ENCODE data around the gene SOCS1.

Gene SOCS1

DNA sequence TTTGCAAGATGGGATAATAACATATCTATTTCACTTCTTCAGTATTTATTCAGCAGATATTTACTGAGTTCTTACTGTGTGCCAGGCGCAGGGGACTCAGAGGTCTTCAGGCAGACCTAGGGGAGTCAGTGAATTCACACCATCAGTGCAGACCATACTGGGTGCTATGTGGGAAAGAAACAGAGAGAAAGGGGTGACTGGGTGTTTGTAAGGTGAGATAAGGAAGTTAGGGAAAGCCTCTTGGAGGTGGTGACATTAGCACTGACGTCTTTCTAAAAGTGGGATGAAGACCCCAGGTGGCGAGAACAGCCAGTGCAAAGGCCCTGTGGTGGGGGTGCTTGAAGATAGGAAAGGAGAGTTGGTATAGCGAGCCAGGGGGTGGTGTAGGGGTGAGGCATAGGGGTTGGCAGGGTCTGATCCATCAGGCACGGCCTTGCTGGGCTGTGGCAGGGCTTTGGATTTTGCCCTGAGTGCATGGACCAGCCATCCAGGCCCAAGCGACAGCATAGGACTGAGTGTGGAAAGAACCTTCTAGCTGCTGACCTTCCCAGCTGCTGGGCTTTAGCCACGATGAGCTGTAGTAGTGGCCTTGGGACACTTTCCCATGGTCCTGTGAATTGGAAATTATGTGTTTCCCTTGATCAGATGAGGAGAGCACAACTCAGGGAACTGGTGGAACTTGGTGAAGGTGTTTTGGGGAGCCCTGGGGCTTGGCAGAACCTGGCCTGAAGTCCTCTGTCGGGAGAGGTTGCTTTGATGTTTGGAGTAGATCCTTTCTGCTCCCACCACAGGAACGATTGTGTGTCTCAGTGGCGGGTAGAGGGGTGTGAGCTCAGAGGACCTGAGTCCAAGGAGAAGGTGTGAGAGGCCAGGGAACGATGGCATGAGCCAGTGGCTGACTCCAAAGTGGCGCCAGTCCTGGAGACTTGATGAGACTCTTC, 3.9 kb upstream of the SOCS1 start:
- Histone ChIP-seq H3K27ac (no peak overlapping the region), H3K36me3 (no peaks in the 10 kb centered on the region), H3K4me3 (ENCODE audit: low read depth, low read length) (no peak overlapping the region), H3K9me3 (ENCODE audit: severe bottlenecking) (no peaks in the 10 kb centered on the region), H3K27me3 (ENCODE audit: insufficient read depth, low read depth, severe bottlenecking) (no peaks in the 10 kb centered on the region)
- TF ChIP-seq, protein P1, sequence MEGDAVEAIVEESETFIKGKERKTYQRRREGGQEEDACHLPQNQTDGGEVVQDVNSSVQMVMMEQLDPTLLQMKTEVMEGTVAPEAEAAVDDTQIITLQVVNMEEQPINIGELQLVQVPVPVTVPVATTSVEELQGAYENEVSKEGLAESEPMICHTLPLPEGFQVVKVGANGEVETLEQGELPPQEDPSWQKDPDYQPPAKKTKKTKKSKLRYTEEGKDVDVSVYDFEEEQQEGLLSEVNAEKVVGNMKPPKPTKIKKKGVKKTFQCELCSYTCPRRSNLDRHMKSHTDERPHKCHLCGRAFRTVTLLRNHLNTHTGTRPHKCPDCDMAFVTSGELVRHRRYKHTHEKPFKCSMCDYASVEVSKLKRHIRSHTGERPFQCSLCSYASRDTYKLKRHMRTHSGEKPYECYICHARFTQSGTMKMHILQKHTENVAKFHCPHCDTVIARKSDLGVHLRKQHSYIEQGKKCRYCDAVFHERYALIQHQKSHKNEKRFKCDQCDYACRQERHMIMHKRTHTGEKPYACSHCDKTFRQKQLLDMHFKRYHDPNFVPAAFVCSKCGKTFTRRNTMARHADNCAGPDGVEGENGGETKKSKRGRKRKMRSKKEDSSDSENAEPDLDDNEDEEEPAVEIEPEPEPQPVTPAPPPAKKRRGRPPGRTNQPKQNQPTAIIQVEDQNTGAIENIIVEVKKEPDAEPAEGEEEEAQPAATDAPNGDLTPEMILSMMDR (IDR thresholded peaks at IDR 0.05; ENCODE audit: low read depth, low read length): no peak
- DNase-seq: no peak

DNA sequence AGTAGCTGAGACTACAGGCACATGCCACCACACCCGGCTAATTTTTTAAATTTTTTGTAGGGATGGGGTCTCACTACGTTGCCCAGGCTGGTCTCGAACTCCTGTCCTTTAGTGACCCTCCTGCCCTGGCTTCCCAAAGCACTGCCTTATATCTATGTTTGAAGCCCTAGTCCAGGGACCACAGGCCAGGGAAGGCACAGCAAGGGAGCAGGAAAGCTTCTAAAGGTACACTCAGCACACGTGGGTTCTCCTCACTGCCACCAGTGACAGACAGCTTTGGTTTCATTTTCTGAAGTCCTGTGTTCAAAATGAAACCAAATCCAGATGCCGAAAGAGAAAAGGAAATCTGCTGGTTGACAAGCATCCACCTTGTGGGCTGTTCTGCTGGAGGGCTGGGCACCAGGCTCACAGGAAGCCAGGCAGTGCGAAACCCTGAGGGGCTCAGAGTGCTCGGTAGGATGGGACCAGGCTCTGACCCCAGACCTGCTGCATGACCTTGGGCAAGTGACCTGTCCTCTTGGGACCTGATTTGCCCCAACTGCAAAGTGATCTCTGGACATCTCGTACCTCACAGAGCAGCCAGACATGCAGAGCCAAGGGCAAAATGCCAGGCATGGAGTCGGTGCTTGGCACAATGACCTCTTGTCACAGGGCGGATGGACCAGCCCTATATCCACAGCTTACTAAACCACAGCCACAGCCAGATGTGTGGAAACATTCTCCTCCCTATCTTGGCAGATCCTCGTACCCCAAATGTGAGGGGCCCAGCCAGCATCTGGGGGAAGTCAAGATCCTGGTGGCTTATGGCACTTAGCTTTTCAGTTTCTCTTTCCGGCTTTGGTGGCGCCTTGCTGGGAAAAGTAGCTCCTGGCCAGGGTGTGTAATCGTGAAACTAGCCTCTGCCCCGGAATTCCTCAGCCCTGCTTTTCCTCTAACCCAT, 2.8 kb upstream of the SOCS1 start:
- Histone ChIP-seq H3K4me3 (ENCODE audit: low read depth, low read length) (no peak overlapping the region), H3K36me3 (no peaks in the 10 kb centered on the region; the same call in 1 of the 2 replicates), H3K27ac (no peak overlapping the region), H3K9me3 (ENCODE audit: severe bottlenecking) (no peaks in the 10 kb centered on the region), H3K27me3 (ENCODE audit: insufficient read depth, low read depth, severe bottlenecking) (no peaks in the 10 kb centered on the region)
- TF ChIP-seq, protein P1 (IDR thresholded peaks at IDR 0.05; ENCODE audit: low read depth, low read length): no peak
- DNase-seq: no peak

DNA sequence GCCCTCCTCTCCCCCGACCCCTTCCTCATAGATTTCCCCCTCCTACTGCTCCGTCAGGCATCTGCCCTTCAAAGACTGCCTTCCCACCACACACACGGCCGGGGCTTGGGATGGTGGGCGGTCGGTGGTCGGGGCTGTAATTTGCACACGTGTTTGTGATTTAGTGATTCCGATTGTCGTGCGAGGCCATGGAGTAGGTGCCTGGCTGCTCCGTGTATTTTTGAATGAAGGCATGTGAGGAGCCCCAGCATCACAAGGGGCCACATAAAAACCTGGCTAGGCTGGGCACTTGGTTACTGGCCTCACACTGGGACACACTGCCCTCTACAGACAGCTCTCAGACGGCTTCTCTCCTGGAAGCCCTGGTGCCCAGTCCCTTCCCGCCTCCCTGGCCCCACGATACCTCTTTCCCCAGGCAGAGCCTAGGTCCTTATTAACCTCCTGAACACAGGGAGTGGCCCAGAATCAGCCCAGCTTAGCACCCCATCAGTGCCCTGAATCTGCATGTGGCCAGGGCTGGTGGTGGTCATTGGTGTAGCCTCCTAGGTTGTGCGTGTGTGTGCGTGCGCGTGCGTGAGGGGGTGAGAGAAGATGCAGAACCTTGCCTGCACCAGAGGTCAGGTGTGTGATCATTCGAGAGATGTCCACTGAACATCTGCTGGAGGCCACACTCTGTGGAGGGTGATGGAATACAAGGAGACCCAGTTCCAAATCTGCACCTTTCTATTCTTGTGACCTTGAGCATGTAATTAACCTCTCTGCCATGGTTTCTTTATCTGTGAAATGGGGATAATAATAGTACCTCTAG, 1.3 kb upstream of the SOCS1 start:
- TF ChIP-seq, protein P1 (IDR thresholded peaks at IDR 0.05; ENCODE audit: low read depth, low read length): peak; percentile 93
- H3K36me3 ChIP-seq: no peaks in the 10 kb centered on the region; the same call in 1 of the 2 replicates
- DNase-seq: peak; percentile 84
- H3K27ac ChIP-seq: no peak overlapping the region
- H3K27me3 ChIP-seq (ENCODE audit: insufficient read depth, low read depth, severe bottlenecking): no peaks in the 10 kb centered on the region
- peak overlapping the region; percentile 78 for H3K4me3 ChIP-seq (ENCODE audit: low read depth, low read length)
- H3K9me3 ChIP-seq (ENCODE audit: severe bottlenecking): no peaks in the 10 kb centered on the region

DNA sequence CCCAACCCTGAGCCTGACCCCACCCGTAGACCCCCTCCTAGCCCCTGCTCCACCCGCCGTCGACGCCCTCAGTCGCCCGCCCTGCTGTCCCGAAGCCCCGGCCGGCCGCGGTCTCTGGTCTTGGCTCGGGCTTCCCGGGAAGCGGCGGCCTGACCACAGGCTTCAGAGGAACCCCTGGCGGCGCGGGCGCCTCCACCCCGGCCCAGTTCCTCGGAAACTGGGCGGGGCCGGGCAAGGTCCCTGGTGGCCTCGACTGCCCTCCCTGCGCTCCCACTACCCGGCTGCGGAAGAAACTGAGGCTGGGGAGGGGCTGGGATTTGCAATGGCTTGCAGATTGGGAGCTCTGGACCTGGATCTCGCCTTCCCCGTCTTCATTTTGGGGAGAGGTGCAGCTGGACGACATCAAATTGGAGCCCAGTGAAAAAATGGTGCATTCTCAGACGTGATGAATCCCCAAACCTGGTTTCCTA, 692 bp upstream of the SOCS1 start:
- peak overlapping the region; percentile 78 for H3K4me3 ChIP-seq (ENCODE audit: low read depth, low read length)
- H3K9me3 ChIP-seq (ENCODE audit: severe bottlenecking): no peaks in the 10 kb centered on the region
- peak; percentile 38 for DNase-seq
- H3K36me3 ChIP-seq: no peaks in the 10 kb centered on the region; the same call in 1 of the 2 replicates
- peak overlapping the region; percentile 83 for H3K27ac ChIP-seq
- H3K27me3 ChIP-seq (ENCODE audit: insufficient read depth, low read depth, severe bottlenecking): no peaks in the 10 kb centered on the region
- TF ChIP-seq, protein P1 (IDR thresholded peaks at IDR 0.05; ENCODE audit: low read depth, low read length): no peak
